HEK293 (cell line): ENCODE results near the gene MYORG.

Experiments used
- CTCF ChIA-PET: fragments of 350-600 bp; formaldehyde crosslinking; extraction: SDS; loops from one replicate; lab custom pipeline; 2021; ENCODE audit warnings: antibody characterized with exemption; lab: Yijun Ruan, JAX
- POLR2A ChIA-PET: fragments of 300-600 bp; formaldehyde crosslinking; extraction: SDS; loops from one replicate; lab custom pipeline; 2020; ENCODE audit warnings: antibody characterized with exemption, inconsistent platforms; lab: Yijun Ruan, JAX
- H3K27ac ChIP-seq: fragments of 200-500 bp; sonication (Bioruptor generic); 2 replicates; pipeline ENCODE4 v1.5.1; 2014; ENCODE audit warnings: low read depth, low read length, control low read depth, inconsistent platforms; ENCODE audit errors: extremely low read depth
- H3K36me3 ChIP-seq, 2 experiments: fragments of 200-500 bp in 1 of 2; sonication (Bioruptor generic) in 1 of 2; 1 replicate in 1 of 2; 2 replicates in 1 of 2; pipeline ENCODE4 v1.5.1; 2014 to 2017; ENCODE audit warnings: inconsistent platforms in 2 of 2, low read length in 2 of 2; ENCODE audit not compliant: control insufficient read depth in 2 of 2, insufficient read depth in 1 of 2
- H3K4me1 ChIP-seq: fragments of 200-500 bp; sonication (Bioruptor generic); 2 replicates; pipeline ENCODE4 v1.5.1; 2014; ENCODE audit warnings: mild to moderate bottlenecking, low read length, inconsistent platforms; ENCODE audit not compliant: control insufficient read depth, insufficient read depth
- H3K4me3 ChIP-seq: 2 replicates; pipeline ENCODE4 v1.5.1; 2011; ENCODE audit warnings: low read depth, mild to moderate bottlenecking, control low read depth, low read length, moderate library complexity
- H3K9me3 ChIP-seq: fragments of 200-500 bp; sonication (Bioruptor generic); 2 replicates; pipeline ENCODE4 v1.5.1; 2014; ENCODE audit warnings: low read depth, low read length, inconsistent platforms; ENCODE audit not compliant: control insufficient read depth, insufficient read depth
- GFI1B ChIP-seq: fragments of 450-650 bp; formaldehyde crosslinking; IDR thresholded peaks from 2 replicates; pipeline ENCODE4 v1.5.1; 2016; ENCODE audit warnings: missing biosample characterization, missing genetic modification characterization
- GLIS1 ChIP-seq: fragments of 450-650 bp; formaldehyde crosslinking; IDR thresholded peaks from 2 replicates; pipeline ENCODE4 v1.5.1; 2016; ENCODE audit warnings: missing biosample characterization, missing genetic modification characterization
- IKZF3 ChIP-seq: fragments of 450-650 bp; IDR thresholded peaks from 2 replicates; pipeline ENCODE4 v1.5.0; 2018; ENCODE audit warnings: missing biosample characterization, mild to moderate bottlenecking, missing genetic modification characterization, moderate library complexity
- KLF8 ChIP-seq: fragments of 450-650 bp; formaldehyde crosslinking; IDR thresholded peaks from 2 replicates; pipeline ENCODE4 v1.5.1; 2016; ENCODE audit warnings: missing biosample characterization, missing genetic modification characterization
- MEIS1 ChIP-seq: sonication (generic); formaldehyde crosslinking; IDR thresholded peaks from 2 replicates; pipeline ENCODE4 v1.8.1; 2022; ENCODE audit warnings: missing genetic modification reagents, mild to moderate bottlenecking, borderline replicate concordance
- OVOL3 ChIP-seq: fragments of 450-650 bp; formaldehyde crosslinking; IDR thresholded peaks from 2 replicates; pipeline ENCODE4 v1.5.1; 2016; ENCODE audit warnings: missing biosample characterization, missing genetic modification characterization
- SP3 ChIP-seq: fragments of 450-650 bp; formaldehyde crosslinking; IDR thresholded peaks from 2 replicates; pipeline ENCODE4 v1.5.1; 2016; ENCODE audit warnings: missing biosample characterization, missing genetic modification characterization
- ZBTB7A ChIP-seq: fragments of 450-650 bp; formaldehyde crosslinking; IDR thresholded peaks from 2 replicates; pipeline ENCODE4 v1.5.1; 2016; ENCODE audit warnings: low read depth, missing biosample characterization, missing genetic modification characterization
- ZNF121 ChIP-seq: fragments of 450-650 bp; formaldehyde crosslinking; IDR thresholded peaks from 2 replicates; pipeline ENCODE4 v1.5.1; 2016; ENCODE audit warnings: missing biosample characterization, missing genetic modification characterization
- ZNF146 ChIP-seq: fragments of 450-650 bp; formaldehyde crosslinking; IDR thresholded peaks from 2 replicates; pipeline ENCODE4 v1.5.1; 2016; ENCODE audit warnings: missing biosample characterization, missing genetic modification characterization
- ZNF155 ChIP-seq: fragments of 450-650 bp; formaldehyde crosslinking; IDR thresholded peaks from 2 replicates; pipeline ENCODE4 v1.5.1; 2016; ENCODE audit warnings: missing biosample characterization, missing genetic modification characterization
- ZNF223 ChIP-seq: fragments of 450-650 bp; formaldehyde crosslinking; IDR thresholded peaks from 2 replicates; pipeline ENCODE4 v1.5.1; 2016; ENCODE audit warnings: missing biosample characterization, missing genetic modification characterization
- ZNF558 ChIP-seq: fragments of 450-650 bp; formaldehyde crosslinking; IDR thresholded peaks from 2 replicates; pipeline ENCODE4 v1.5.1; 2016; ENCODE audit warnings: missing biosample characterization, missing genetic modification characterization
- ZNF560 ChIP-seq: fragments of 450-650 bp; formaldehyde crosslinking; IDR thresholded peaks from 2 replicates; pipeline ENCODE4 v1.5.1; 2017; ENCODE audit warnings: missing biosample characterization, missing genetic modification characterization, borderline replicate concordance
- ZNF585B ChIP-seq: fragments of 450-650 bp; formaldehyde crosslinking; IDR thresholded peaks from 2 replicates; pipeline ENCODE4 v1.5.1; 2016; ENCODE audit warnings: missing biosample characterization, missing genetic modification characterization
- ZNF768 ChIP-seq: fragments of 450-650 bp; formaldehyde crosslinking; IDR thresholded peaks from 2 replicates; pipeline ENCODE4 v1.5.1; 2018; ENCODE audit warnings: missing biosample characterization, mild to moderate bottlenecking, missing genetic modification characterization
- TF ChIP-seq, protein P1 (sequence below): fragments of 450-650 bp; formaldehyde crosslinking; IDR thresholded peaks from 2 replicates; pipeline ENCODE4 v1.5.1; 2016; ENCODE audit warnings: missing biosample characterization, missing genetic modification characterization, low read depth
- TF ChIP-seq, protein P2 (sequence below): fragments of 450-650 bp; formaldehyde crosslinking; IDR thresholded peaks from 2 replicates; pipeline ENCODE4 v1.5.1; 2017; ENCODE audit warnings: missing biosample characterization, missing genetic modification characterization
- TF ChIP-seq, protein P3 (sequence below): fragments of 450-650 bp; formaldehyde crosslinking; IDR thresholded peaks from 2 replicates; pipeline ENCODE4 v1.5.1; 2016; ENCODE audit warnings: missing biosample characterization, missing genetic modification characterization

MYORG gene

DNA sequence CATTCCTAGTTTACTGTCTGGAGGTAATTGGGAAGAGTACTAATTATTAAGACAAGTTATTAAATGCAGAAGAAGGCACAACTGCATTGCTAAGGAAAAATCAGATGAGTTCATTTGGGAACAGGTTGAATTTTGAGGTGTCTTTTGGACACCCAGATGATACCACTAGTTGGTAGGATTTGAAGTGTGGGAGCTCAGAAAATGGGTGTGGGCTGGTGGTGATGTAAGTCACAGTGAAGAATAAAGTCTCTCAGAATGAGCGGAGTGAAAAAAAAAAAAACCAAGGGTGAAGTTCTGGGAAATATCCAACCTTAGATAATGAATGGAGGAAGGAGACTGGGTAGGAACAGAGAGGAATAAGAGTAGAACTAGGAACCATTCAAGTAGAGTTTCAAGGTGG, 35.6 kb upstream of the MYORG start (continued):
- TF ChIP-seq, protein P1, sequence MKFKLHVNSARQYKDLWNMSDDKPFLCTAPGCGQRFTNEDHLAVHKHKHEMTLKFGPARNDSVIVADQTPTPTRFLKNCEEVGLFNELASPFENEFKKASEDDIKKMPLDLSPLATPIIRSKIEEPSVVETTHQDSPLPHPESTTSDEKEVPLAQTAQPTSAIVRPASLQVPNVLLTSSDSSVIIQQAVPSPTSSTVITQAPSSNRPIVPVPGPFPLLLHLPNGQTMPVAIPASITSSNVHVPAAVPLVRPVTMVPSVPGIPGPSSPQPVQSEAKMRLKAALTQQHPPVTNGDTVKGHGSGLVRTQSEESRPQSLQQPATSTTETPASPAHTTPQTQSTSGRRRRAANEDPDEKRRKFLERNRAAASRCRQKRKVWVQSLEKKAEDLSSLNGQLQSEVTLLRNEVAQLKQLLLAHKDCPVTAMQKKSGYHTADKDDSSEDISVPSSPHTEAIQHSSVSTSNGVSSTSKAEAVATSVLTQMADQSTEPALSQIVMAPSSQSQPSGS (tag by site-specific recombination), result no peak
- TF ChIP-seq SP3, result no peak
- no peak for TF ChIP-seq ZBTB7A
- no peak for TF ChIP-seq ZNF768
- no peak for TF ChIP-seq MEIS1 (CRISPR knock-in tag)
- no peak for TF ChIP-seq ZNF155
- no peak for TF ChIP-seq KLF8
- TF ChIP-seq ZNF223 (tag by site-specific recombination), result no peak

DNA sequence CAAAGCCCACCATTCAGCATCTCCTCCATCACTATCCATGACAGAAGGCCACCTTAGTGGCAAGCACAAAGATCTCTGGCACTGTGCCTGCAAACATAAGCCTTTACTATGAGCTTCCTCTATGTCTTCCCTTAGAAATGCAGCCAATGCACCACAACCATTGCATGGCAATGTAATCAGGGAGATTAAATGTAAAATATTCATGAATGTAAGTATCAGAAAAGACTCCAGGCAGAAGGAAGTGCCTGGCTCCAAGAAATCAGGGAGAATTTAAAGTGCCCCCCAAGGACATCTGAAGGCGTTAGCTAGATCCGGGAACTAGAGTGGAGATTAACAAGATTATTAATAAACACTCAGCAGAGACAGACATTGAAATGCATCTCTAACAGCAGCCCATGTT, 32.5 kb upstream of the MYORG start:
- TF ChIP-seq, protein P2, sequence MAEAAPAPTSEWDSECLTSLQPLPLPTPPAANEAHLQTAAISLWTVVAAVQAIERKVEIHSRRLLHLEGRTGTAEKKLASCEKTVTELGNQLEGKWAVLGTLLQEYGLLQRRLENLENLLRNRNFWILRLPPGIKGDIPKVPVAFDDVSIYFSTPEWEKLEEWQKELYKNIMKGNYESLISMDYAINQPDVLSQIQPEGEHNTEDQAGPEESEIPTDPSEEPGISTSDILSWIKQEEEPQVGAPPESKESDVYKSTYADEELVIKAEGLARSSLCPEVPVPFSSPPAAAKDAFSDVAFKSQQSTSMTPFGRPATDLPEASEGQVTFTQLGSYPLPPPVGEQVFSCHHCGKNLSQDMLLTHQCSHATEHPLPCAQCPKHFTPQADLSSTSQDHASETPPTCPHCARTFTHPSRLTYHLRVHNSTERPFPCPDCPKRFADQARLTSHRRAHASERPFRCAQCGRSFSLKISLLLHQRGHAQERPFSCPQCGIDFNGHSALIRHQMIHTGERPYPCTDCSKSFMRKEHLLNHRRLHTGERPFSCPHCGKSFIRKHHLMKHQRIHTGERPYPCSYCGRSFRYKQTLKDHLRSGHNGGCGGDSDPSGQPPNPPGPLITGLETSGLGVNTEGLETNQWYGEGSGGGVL, result no peak
- no peak for TF ChIP-seq ZNF146 (tag by site-specific recombination)
- TF ChIP-seq ZNF121 (tag by site-specific recombination), result no peak
- TF ChIP-seq ZNF585B (tag by site-specific recombination), result no peak
- ChIA-PET CTCF (interaction anchor here (0.9 to 1.6 kb wide), 8 partner anchors 18 to 183 kb away, joined by 3 to 6 read pairs (median 3); no protein-coding TSS in a partner anchor), POLR2A (interaction anchor here (0.6 kb wide), 1 partner anchor 680 kb away, joined by 6 read pairs; no protein-coding TSS in a partner anchor)
- Histone ChIP-seq H3K9me3 (no peaks in the 10 kb centered on the region), H3K27ac (no peak overlapping the region), H3K4me1 (no peaks in the 10 kb centered on the region), H3K36me3 (peaks cover 0 to 15% of the 10 kb centered on the region in 2 experiments; a peak in 1 of 3 replicates), H3K4me3 (no peak overlapping the region)

DNA sequence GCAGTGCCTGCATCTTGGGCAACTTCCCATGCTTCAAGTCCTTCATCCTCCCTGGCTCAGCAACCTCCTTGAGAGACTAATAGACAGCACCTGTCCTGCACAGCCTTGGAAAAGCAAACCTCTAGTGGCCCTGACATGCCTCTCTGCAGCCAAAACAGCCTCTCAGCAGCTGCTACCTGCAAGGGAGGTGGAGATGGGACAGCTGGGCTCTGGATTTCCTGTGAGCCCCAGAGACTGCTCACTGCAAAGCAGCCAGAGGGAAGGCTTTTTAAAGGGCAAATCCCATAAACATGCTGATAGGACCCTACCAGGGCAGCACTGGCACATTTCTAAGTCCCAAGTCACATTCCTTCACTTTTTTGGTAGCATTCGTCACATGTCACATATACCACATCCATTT, 31.5 kb upstream of the MYORG start:
- Histone ChIP-seq H3K36me3 (peaks cover 0 to 21% of the 10 kb centered on the region in 2 experiments; a peak in 2 of 3 replicates), H3K27ac (no peak overlapping the region), H3K4me3 (no peak overlapping the region), H3K4me1 (no peaks in the 10 kb centered on the region), H3K9me3 (no peaks in the 10 kb centered on the region)
- no peak for TF ChIP-seq ZNF558 (tag by site-specific recombination)
- TF ChIP-seq GFI1B (tag by site-specific recombination), result no peak
- TF ChIP-seq, protein P3, sequence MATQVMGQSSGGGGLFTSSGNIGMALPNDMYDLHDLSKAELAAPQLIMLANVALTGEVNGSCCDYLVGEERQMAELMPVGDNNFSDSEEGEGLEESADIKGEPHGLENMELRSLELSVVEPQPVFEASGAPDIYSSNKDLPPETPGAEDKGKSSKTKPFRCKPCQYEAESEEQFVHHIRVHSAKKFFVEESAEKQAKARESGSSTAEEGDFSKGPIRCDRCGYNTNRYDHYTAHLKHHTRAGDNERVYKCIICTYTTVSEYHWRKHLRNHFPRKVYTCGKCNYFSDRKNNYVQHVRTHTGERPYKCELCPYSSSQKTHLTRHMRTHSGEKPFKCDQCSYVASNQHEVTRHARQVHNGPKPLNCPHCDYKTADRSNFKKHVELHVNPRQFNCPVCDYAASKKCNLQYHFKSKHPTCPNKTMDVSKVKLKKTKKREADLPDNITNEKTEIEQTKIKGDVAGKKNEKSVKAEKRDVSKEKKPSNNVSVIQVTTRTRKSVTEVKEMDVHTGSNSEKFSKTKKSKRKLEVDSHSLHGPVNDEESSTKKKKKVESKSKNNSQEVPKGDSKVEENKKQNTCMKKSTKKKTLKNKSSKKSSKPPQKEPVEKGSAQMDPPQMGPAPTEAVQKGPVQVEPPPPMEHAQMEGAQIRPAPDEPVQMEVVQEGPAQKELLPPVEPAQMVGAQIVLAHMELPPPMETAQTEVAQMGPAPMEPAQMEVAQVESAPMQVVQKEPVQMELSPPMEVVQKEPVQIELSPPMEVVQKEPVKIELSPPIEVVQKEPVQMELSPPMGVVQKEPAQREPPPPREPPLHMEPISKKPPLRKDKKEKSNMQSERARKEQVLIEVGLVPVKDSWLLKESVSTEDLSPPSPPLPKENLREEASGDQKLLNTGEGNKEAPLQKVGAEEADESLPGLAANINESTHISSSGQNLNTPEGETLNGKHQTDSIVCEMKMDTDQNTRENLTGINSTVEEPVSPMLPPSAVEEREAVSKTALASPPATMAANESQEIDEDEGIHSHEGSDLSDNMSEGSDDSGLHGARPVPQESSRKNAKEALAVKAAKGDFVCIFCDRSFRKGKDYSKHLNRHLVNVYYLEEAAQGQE (tag by site-specific recombination), result no peak
- TF ChIP-seq IKZF3 (tag by site-specific recombination), result no peak
- no peak for TF ChIP-seq OVOL3 (tag by site-specific recombination)
- no peak for TF ChIP-seq ZNF560 (tag by site-specific recombination)
- no peak for TF ChIP-seq GLIS1 (tag by site-specific recombination)
- ChIA-PET CTCF (interaction anchor here (0.9 to 1.6 kb wide), 4 partner anchors 75 to 195 kb away, joined by 3 to 6 read pairs (median 4); no protein-coding TSS in a partner anchor), POLR2A (no interaction called here)
